NCI-H146 treated with DMSO at 0.1 percent for 48 hours (cell line): ENCODE results near the gene NGB.

Source experiments
- DNase-seq: peaks from one replicate; lab custom pipeline; 2025; ENCODE audit not compliant: unreplicated experiment; lab: John Stamatoyannopoulos, UW

Gene NGB

GRCh38 chr14:77238996-77239395 is 32.0 kb downstream of the NGB start:
- no peak for DNase-seq

- DNase-seq = no peak
Measured at GRCh38 chr14:77238356-77238755, 32.6 kb downstream of the NGB start.

- DNase-seq = no peak
Measured at GRCh38 chr14:77236814-77237213, 34.2 kb downstream of the NGB start.

GRCh38 chr14:77231721-77232120 is 39.3 kb downstream of the NGB start:
- DNase-seq = no peak

GRCh38 chr14:77230914-77231313 is 40.1 kb downstream of the NGB start:
- DNase-seq = no peak

- no peak for DNase-seq
Measured at GRCh38 chr14:77228056-77228455, 43.0 kb downstream of the NGB start.

GRCh38 chr14:77225892-77226557 is 45.0 kb downstream of the NGB start:
- DNase-seq = no peak

- DNase-seq = no peak
Measured at GRCh38 chr14:77225254-77225653, 45.8 kb downstream of the NGB start.

- DNase-seq = no peak
Measured at GRCh38 chr14:77224212-77224611, 46.8 kb downstream of the NGB start.

GRCh38 chr14:77222546-77223225 is 48.3 kb downstream of the NGB start:
- no peak for DNase-seq

GRCh38 chr14:77221241-77221871 is 49.6 kb downstream of the NGB start:
- no peak for DNase-seq

GRCh38 chr14:77220246-77221017 is 50.6 kb downstream of the NGB start:
- DNase-seq = no peak

- no peak for DNase-seq
Measured at GRCh38 chr14:77219591-77219990, 51.4 kb downstream of the NGB start.

- no peak for DNase-seq
Measured at GRCh38 chr14:77217551-77217950, 53.5 kb downstream of the NGB start.
